Glutamatergic neuron (in vitro differentiated cells): ENCODE data around the gene CLPSL1. TPM values are rescaled to one million over a fixed set of nuclear protein-coding genes. Genes with fewer than 3 reads are reported as not detected.

Source experiments
- DNase-seq: peaks from one replicate; pipeline ENCODE4 v3.0.0; 2022
- H3K27ac Mint-ChIP-seq: one replicate; pipeline ENCODE4 v1.8.0; 2020; ENCODE audit warnings: mild to moderate bottlenecking, mixed read lengths, inconsistent platforms; ENCODE audit not compliant: unreplicated experiment
- H3K27me3 Mint-ChIP-seq: one replicate; pipeline ENCODE4 v1.8.0; 2020; ENCODE audit warnings: mild to moderate bottlenecking, moderate library complexity, mixed read lengths, inconsistent platforms; ENCODE audit not compliant: unreplicated experiment
- H3K36me3 Mint-ChIP-seq: one replicate; pipeline ENCODE4 v1.8.0; 2020; ENCODE audit warnings: mild to moderate bottlenecking, mixed read lengths, inconsistent platforms; ENCODE audit not compliant: unreplicated experiment
- H3K4me1 Mint-ChIP-seq: one replicate; pipeline ENCODE4 v1.8.0; 2020; ENCODE audit warnings: mild to moderate bottlenecking, low read depth, mixed read lengths, inconsistent platforms; ENCODE audit not compliant: unreplicated experiment
- H3K4me3 Mint-ChIP-seq: one replicate; pipeline ENCODE4 v1.8.0; 2020; ENCODE audit warnings: mild to moderate bottlenecking, mixed read lengths, inconsistent platforms; ENCODE audit not compliant: unreplicated experiment
- H3K9me3 Mint-ChIP-seq: one replicate; pipeline ENCODE4 v1.8.0; 2020; ENCODE audit warnings: mild to moderate bottlenecking, moderate library complexity, mixed read lengths, inconsistent platforms; ENCODE audit not compliant: unreplicated experiment
- CTCF ChIP-seq: fragments of 200-600 bp; sonication (generic); IDR thresholded peaks from one replicate; pipeline ENCODE4 v1.5.0; 2021; ENCODE audit not compliant: partially characterized antibody, unreplicated experiment
- total RNA-seq: library from RNA; stranded (reverse); fragmentation: NEBNext Ultra II Directional; extraction: Animal tissue kit (Norgen Biotek cat#: 25700); gene quantifications from one replicate; pipeline ENCODE4 v1.2.1, GENCODE V29; 2021; ENCODE audit not compliant: unreplicated experiment

Gene CLPSL1
- total RNA-seq, 1 donor from 2014 or later = not detected

- no peaks in the 10 kb centered on the region for H3K36me3 Mint-ChIP-seq
- peaks cover 2% of the 10 kb centered on the region for H3K27me3 Mint-ChIP-seq
- H3K9me3 Mint-ChIP-seq = peaks cover 3% of the 10 kb centered on the region
- H3K4me3 Mint-ChIP-seq = no peak overlapping the region
- no peak overlapping the region for H3K27ac Mint-ChIP-seq
- H3K4me1 Mint-ChIP-seq = peaks cover 4% of the 10 kb centered on the region
- DNase-seq = no peak
- no peak for TF ChIP-seq CTCF
Measured at GRCh38 chr6:35757456-35758123, 23.2 kb upstream of the CLPSL1 start.

GRCh38 chr6:35759426-35759825 is 21.4 kb upstream of the CLPSL1 start:
- Mint-ChIP-seq H3K4me3 (no peak overlapping the region), H3K27me3 (peaks cover 7% of the 10 kb centered on the region), H3K36me3 (no peaks in the 10 kb centered on the region), H3K27ac (no peak overlapping the region), H3K4me1 (peaks cover 6% of the 10 kb centered on the region), H3K9me3 (peaks cover 3% of the 10 kb centered on the region)
- no peak for DNase-seq
- TF ChIP-seq CTCF = no peak

- no peak overlapping the region for H3K27ac Mint-ChIP-seq
- no peak overlapping the region for H3K4me3 Mint-ChIP-seq
- no peaks in the 10 kb centered on the region for H3K36me3 Mint-ChIP-seq
- H3K4me1 Mint-ChIP-seq = peaks cover 2% of the 10 kb centered on the region
- H3K27me3 Mint-ChIP-seq = peaks cover 5% of the 10 kb centered on the region
- peaks cover 2% of the 10 kb centered on the region for H3K9me3 Mint-ChIP-seq
- no peak for TF ChIP-seq CTCF
- no peak for DNase-seq
Measured at GRCh38 chr6:35765739-35766138, 15.1 kb upstream of the CLPSL1 start.

- Mint-ChIP-seq H3K27ac (no peak overlapping the region), H3K4me3 (no peak overlapping the region)
- TF ChIP-seq CTCF = no peak
Measured at GRCh38 chr6:35769211-35769610, 11.6 kb upstream of the CLPSL1 start.

GRCh38 chr6:35771343-35771627 is 9.5 kb upstream of the CLPSL1 start:
- Mint-ChIP-seq H3K36me3 (no peaks in the 10 kb centered on the region), H3K27ac (no peak overlapping the region), H3K9me3 (no peaks in the 10 kb centered on the region), H3K4me1 (no peaks in the 10 kb centered on the region), H3K27me3 (peaks cover 4% of the 10 kb centered on the region), H3K4me3 (no peak overlapping the region)
- no peak for DNase-seq
- no peak for TF ChIP-seq CTCF

More at GRCh38 chr6:35769211-35769610, 11.6 kb upstream of the CLPSL1 start:
- H3K4me1 Mint-ChIP-seq = peaks cover 1% of the 10 kb centered on the region
- DNase-seq = no peak
- peaks cover 1% of the 10 kb centered on the region for H3K27me3 Mint-ChIP-seq
- no peaks in the 10 kb centered on the region for H3K36me3 Mint-ChIP-seq
- H3K9me3 Mint-ChIP-seq = peaks cover under 1% of the 10 kb centered on the region
